ENCODE results near the gene RALGAPA2.

Gene RALGAPA2

DNA sequence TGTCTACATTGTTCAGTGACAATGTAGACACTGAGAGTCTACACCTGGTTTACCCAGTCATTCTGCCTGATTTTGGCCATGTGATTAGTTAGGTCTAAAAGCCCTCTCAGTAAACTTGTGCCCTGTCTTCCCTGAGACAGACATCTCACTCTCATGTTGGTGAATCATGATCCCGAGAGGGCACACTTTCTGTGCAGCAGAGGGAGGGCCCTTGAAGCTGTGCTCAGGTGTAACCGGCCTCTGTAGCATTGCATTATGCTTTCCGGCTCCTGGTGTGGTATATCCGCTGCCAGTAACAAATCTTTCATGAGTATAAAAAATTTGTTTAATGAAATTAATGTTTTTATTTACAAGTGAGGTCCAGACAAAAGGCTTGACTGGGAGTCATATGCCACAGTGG lies 85.0 kb downstream of the RALGAPA2 start:
- DNase-seq = no peak

DNA sequence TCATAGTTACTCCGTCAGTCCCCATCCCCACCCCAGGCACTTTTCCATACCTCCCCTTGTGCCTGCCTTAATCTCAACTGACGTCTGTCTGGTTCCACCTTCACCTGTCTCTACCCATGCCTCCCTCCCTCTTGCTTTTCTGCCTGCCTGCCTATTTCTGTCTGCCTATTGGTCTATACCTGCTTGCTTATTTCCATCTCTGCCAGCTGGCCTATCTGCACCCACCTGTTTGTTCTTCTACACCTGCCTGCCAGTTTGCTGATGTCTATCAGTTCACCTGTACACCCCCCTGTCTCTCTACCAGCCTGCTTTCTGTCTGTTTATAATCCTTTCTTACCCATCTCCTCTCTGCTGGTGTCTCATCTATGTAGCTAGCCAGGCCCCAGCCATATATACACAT lies 87.5 kb downstream of the RALGAPA2 start:
- DNase-seq = no peak

DNA sequence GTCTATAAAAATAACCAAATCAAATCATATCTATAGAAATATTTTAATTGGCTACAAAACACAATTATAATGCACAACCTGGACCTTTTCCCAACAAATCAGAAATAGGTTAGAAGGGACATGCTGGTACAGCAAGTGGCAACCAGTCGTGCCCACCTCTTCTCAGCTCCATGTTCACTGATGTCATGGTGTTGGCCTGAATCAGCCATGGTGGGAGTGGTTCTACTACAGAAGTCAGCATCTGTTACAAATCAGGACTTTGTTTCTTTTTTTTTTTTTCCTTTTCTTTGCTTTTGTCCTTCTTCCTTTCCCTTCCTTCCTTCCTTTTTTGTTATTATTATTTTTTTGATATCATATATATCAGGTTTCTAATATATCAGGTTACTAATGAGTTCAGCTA lies 91.2 kb downstream of the RALGAPA2 start:
- no peak for DNase-seq

DNA sequence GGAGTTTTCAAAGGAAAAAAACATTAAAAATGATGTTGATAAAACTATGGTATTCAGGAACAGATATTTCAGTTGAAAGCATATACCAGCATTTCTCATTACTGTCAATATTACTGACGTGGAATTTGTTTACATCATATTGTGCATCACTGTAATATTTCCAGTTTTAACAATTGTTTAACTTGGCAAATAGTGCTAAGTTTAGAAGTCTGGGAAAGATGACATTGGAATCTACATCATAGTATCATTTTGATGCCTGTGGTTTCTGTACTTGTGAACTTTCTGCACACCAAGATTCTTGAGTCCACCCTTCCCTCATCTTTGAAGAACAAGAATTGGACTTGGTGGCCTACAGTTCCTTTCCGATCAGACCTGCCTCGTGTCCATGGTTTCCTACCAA lies 98.1 kb downstream of the RALGAPA2 start:
- no peak for DNase-seq

DNA sequence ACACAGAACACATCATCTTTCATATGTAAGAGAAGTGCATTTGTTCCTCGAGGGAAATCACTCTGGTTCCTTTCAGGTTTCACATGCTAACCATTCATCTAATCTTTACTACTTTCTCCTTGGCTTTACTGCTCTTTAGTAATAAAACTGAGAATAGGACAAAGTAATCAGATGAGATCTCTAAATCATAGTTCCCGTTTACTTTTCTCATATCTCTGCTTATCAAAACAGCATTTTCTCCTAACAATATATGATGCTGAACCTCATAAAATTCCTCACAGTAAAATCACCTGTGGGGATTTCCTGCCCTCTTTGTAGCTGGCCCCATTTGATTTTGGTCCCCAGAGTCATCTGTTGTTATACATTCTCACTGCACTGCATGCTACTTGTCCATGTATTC lies 100.2 kb downstream of the RALGAPA2 start:
- no peak for DNase-seq

DNA sequence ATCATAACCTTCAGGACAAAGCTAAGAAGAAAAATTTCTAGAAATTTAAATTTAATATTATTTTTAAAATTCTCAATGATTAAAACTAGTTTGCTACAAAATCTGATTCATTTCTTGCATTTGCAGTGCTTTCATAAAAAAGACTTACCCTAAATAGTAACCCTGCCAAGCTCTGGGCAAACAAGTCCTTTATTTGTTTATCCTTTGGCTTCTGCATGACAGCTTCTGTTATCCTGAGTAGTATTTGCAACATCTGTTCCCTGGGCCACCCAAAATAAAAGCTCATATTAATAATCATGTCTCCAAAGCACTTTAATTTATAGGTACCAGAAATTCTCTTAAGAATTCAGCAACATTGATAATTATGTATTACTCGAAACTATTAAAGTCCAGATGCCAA lies 101.3 kb downstream of the RALGAPA2 start:
- DNase-seq = no peak

DNA sequence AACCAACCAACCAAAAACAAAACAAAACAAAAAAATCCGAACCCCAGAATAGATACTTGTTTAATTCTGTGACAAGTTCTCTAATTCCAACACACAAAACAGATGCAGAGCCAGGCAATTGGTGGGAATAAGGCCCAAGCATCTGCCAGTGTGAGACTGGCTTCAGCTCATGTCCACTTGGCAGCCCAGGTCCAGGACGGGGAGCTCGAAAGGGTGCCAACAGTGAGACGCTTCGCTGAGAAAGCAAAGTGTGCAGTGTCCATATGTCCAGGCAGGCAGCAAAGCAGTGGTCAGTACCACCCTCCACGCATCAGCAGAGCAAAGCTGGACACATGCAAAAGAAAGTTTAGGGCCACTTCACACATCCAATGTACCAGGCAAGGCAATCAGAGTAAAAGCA lies 102.9 kb downstream of the RALGAPA2 start:
- no peak for DNase-seq

DNA sequence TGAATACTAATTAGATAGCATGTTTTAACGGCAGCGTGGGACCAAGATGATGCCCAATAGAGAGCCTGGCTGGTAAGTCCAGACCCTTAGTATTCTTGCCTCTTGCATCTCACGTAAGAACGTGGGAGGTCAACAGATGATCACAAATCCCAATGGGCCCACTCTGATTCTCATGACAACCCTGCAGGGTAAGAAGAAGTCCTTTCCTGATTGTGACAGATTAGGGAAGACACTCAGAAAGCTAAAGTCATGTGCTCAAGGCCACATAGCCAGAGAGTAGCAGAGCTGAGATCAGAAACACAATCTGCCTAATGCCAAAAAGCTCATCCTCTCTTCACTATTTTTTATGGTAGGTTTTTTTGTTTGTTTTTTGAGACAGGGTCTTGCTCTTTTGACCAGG lies 103.8 kb downstream of the RALGAPA2 start:
- no peak for DNase-seq

DNA sequence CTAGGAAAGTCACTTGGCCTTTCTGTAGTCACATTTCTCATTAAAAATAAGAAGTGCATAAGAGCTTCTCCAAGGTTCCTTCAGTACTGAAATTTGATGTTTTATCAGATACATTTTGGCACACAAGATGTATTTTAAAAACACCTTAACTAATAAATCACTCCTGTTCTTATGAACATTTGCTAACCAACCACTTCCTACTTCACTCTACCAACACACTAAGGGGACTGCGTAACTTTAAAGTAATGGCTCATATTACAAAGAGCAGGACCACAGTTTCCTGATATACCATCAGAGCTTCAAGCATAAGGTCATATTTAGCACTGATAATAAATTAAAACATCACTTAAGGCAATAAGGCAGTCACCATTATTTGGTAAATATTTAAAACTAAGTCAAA lies 104.4 kb downstream of the RALGAPA2 start:
- no peak for DNase-seq

DNA sequence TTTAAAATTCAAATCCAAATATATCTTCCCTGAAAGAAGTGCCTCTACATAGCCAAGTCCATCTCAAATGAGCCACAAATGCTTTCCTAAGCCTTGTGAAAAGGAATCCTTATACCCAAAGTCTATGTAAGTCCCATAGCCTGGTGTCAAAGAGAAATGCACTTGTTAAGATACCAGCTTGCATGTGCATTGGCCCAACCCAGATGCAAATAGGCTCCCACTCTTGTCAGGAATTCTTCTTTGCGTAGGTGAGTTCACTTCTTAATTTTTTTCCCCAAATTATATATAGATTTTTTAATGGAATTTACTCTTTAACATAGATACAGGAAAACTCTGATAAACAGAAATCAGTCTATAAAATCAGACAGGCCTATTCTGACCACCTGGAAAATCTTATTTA lies 105.6 kb downstream of the RALGAPA2 start:
- DNase-seq = no peak

DNA sequence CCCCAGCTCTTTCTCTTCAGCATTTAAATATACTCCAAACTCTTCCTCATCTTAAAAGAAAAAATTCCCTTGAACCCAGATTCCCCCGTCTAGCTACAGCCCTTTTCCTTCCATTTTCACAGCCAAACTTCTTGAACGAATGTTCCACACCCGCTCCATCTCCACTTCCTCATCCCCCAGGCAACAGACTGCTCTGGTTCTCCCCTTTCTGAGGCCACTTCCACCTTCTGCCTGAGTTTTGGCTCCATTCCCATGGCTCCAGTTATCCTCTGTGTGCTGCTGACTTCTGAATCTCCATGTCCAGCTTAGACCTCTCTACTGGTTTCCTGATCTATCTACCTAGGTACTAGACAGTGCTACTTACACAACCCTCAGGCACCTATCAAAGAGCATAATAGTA lies 106.4 kb downstream of the RALGAPA2 start:
- DNase-seq = peak; percentile 20

DNA sequence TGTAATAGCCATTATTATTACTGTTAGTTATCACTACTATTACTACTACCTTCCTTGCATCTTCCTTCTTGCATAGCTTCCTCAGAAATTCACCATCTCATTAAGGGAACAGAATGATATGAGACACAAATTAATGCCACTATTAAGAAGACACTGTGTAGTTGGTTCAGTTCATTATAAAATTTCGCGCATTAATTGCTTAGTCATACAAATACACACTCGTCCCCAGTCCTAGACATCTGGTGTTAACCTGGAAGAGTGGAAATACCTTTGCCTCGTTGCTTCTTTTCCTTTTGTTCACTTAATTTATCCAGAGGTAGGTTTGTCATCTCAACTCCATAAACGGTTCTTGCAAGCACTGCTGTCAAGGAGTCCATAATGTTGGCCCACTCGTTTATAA lies 107.5 kb downstream of the RALGAPA2 start:
- no peak for DNase-seq

DNA sequence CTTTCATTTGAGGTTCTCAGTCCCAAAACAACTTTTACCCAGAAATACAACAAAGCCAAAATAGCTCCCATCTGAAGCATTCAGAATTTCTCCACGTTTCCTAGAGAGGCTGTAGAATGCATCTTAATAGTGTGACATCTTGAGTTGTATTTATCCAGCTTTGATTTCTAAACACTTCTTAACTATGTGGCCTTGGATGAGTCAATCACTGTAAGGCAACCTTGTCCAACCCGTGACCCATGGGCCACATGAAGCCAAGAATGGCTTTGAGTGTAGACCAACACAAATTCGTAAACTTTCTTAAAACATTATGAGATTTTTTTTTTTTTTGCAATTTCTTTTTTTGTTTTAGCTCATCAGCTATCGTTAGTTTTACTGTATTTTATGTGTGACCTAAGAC lies 108.1 kb downstream of the RALGAPA2 start:
- DNase-seq = no peak

DNA sequence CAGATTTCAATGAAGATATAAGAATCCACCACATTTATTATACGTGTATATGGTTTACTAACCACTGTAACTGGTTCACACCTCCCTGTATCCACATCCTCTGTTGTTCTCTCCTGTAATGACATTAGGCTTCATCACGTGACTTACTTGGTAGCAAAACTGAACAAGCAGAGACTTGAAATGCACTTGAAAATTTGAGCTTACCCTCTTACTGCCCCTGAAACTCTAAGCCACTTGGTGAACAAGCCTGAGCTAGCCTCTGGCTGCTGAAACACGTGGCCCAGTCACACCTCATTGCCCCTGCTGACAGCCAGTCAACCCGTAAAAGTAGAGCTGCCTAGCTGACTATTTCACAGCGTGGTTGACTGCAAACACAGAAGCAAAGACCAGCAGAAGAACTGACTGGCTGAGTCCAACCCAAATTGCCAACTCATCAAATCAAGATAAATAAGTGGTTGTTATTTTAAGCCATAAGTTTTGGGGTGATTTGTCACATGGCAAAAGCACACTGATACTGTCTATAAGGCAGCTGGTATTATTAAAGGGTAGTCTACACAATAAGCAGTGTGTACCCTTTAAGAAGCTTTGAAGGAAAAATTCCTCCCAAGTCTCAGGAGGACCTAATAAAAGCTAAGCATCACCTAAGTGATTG lies 109.0 kb downstream of the RALGAPA2 start:
- no peak for DNase-seq

DNA sequence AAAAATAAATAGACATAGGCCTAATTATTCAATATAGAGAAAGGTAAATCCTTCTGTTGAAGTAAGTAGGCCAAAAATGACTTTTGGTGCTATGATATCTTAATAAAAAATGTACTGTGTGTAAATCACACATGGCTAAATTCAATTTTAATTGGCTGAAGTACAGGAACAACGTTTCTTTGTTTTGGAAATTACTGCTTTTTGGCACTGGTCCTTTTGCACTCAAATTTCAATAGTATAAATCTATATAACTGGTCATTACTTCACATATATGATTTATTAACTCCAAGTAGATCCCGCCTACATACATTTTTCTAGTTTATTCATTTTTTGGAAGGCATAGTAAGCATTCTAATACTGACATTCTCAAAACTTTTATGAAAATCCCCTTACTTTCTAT lies 114.5 kb downstream of the RALGAPA2 start:
- DNase-seq = no peak

DNA sequence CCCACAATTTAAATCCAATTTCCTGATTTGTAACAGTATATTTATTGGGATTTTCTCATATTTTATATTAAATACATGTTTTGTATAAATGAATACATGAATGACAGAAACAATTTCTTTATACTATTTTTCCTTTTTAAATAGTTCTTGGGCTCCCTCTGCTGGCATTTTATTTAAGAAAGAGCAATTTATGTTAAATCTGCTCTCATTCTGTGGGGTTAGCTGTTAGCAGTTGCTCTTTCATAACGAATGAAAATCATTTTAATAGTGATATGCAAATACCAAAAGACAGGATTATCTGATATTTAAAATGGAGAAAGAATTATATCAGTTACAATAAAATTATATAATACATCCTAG lies 118.3 kb downstream of the RALGAPA2 start:
- DNase-seq = peak; percentile 46

DNA sequence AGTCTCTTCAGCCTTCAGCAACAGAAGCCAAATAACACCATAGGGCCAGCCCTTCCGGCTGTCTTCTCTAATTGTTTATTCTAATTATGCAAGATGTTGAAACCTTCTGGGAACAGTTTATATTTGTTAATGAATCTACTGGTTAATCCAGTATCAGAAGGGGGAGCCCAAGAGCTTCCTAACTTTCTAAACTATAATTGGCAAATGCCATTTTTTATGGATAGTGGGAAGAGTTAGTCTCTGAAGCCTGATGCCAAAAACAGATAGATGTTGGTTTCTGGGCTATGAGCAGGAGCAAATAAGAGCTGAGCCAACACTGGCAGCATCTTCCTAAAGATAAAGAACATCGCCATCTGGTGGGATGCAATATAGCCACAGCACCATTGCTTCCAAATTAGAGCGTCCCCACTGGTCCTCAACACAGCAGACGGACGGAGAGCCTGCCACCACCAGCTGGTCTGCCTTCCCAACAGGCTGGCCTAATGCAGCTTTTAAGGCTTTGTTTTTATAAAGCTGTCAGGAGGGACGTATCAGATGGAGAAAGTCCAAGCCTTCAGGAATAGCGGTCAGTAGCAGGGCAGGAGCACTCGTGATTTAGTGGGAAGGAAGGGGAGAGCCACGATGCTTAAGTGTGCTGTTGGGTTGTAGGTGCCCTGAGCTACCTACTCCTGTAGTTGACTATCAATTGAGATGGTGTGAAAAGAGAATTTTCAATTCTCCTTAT lies 118.8 kb downstream of the RALGAPA2 start:
- DNase-seq = peak; percentile 43

DNA sequence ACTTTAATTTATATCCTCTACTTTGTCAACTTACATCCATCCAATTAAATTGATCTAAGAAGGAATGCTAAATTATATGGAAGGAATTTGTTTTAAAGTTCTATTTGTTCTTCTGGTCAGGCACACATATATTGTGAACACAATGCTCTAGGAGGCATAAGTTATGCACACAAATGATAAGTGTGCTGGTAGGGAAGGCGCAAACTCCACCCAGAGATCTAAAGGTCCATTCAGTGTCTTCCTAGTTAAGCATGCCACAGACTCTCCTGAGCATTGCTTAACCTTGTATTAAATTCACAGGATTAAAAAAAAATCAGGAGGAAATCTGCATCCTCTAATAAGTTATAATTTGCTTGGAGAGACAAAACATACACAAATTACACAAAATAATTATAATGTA lies 127.3 kb downstream of the RALGAPA2 start:
- no peak for DNase-seq

DNA sequence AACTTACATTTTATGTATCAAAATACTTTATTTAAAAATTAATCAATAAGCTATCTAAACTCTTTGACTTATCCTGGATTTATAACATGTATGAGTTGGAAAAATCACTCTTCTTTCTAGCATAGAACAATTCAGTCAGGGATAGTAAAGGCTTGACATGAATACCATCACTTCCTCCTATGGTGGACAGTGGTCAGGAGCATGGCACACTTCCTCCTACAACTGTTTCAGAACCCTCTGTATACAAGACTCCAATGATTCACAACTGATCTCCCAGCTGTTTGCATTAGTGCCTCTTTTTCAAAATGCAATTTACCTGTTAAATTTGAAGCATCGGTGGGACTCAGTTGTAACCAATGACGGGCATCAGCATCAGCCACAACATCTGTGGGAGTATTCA lies 129.7 kb downstream of the RALGAPA2 start:
- peak; percentile 23 for DNase-seq

DNA sequence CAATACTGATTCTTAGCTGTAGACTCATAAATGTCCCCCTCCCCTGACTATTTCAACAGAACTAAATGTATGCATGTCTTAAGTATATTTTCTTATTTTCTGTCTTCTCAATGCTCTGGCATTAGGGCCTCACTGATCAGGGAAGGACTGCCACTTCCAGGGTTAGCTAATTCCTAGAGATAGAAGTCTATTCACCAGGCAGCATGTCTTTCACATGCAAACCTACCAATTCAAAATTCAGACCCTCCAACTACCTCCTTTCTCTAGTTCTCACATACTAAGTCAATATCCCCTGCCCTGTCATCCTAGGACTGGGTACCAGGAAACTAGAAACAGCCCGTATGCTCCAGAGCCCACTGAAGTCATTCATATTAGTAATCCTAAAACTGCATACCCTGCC lies 132.3 kb downstream of the RALGAPA2 start:
- DNase-seq = no peak

DNA sequence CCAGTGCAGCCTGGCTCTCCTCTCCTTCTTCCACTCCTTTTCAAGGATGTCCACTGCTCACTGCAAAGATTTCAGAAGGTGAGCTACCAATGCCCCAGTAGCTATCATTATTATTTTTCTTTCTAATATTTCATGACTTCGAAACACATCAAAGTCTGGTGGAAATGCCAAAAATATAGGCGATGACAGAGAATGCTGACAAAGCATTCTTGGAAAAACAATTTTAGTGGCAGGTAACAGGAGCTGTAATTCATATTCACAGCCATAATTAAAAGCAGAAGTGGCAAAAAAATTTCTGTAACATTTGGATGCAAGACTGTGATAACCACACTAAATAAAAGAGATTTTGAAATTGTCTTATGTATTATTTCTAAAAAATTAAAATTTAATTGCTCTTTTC lies 133.6 kb downstream of the RALGAPA2 start:
- no peak for DNase-seq

DNA sequence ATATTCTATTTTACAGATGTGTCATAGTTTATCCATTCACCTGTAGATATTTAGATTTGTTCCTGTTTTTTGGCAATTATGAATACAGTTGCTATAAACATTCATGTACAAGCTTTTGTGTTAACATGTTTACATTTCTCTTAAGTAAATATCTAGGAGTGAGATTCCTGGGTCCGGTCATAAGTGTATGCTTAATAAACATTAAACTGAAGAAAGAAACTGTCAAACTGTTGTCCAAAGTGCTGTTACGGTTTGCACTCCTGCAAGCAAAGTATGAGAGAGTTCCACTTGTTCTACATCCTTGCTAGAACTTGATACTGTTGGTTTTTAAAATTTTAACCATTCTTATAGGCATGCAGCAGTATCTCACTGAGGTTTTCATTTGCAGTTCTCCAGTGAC lies 138.6 kb downstream of the RALGAPA2 start:
- no peak for DNase-seq

DNA sequence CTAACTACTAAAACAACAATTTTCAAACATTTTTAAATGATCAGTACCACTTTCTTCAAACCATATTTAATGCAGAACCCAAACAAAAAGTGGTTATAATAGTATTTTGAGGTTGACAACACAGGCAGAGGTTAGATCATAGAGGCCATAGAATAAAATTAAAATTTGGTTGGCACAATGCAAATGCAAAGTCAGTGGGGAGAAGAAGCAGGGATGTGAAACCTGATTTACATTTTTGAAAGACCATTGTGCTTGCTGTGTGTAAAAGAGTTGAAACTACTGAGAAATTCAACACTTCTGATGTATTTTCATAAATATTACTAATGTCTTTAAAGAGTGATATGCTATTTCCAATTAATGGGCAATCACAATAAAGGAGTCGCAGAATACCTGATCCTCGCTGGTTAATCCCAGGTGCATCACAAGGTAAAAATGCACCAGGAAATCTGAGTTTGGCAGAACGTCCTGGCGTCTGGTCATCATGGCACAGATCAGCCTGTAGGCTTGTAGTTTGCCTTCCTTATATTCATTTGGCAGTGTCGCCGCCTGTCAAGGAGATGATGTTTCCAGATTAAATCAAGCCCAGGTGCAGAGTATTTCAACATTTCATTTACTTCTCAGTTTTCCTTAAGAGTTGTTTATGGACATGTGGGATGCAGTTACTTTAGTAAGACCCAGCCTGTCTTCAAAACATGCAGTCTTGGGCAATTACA lies 141.2 kb downstream of the RALGAPA2 start:
- DNase-seq = no peak

DNA sequence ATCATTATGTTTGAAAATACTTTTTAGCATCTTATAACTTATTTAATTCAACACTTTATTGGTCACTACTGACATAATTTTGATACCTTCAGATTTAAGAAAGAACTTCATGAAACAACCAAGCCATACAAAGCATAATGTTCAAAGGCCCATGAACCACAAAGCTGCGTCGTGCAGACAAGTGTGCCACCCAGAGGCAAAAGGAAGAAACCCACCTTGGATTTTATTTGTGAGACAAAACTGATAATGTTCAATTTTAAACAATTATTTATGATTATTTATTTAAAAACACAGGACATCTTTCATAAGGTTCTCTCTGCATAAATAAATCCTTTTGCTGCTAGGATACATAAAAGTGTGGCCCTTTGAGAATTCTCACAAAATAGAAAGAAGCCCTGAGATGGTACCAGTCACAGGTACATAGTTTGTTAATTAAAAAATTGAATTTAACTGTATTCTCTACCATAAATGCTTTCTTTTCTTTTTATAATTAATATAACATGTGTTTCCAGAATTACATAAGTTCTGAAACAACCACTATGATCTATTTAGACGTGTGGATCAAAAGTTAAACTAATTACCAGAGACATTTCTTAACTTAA lies 143.7 kb downstream of the RALGAPA2 start:
- DNase-seq = peak; percentile 61

Measured in suppressor macrophage treated with lipopolysaccharide for 4 hours (primary cell).